GM19324 (cell line): ENCODE results near the gene PCDHGA8.
"Not testable (repeated sequence)": the region's sequence is repeated elsewhere in the genome, so short reads cannot be mapped to it uniquely, and the experiment has no call there.

Source experiments
- ATAC-seq: cut with Tn5 transposase; IDR thresholded peaks from one replicate; pipeline ENCODE4 v1.9.1; 2021; ENCODE audit warnings: mild to moderate bottlenecking, moderate library complexity; ENCODE audit not compliant: unreplicated experiment, low FRiP score

PCDHGA8 gene

GRCh38 chr5:141399555-141400258 is 7.3 kb downstream of the PCDHGA8 start:
- no peak for ATAC-seq

GRCh38 chr5:141402553-141403243 is 10.3 kb downstream of the PCDHGA8 start, which contains the start of gene PCDHGA9:
Gene PCDHGA9, plus strand, starts transcription at chr5:141402778. Its CDS starts 175 bp downstream, at chr5:141402953.
- no peak for ATAC-seq

DNA sequence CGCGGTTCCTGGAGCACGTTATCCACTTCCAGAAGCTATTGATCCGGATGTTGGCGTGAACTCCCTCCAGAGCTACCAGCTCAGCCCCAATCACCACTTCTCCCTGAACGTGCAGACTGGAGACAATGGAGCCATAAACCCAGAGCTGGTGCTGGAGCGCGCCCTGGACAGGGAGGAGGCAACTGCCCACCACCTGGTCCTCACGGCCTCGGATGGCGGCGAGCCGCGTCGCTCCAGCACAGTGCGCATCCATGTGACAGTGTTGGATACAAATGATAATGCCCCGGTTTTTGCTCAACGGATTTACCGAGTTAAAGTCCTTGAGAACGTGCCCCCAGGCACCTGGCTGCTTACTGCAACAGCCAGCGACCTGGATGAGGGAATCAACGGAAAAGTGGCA is 11.0 kb downstream of the PCDHGA8 start:
- no peak for ATAC-seq

- ATAC-seq: not testable (repeated sequence)
Observed at GRCh38 chr5:141407790-141408505, 15.5 kb downstream of the PCDHGA8 start, which contains the start of gene PCDHGB6. Gene PCDHGB6, plus strand, starts transcription at chr5:141408021. Its CDS starts 182 bp downstream, at chr5:141408203.

DNA sequence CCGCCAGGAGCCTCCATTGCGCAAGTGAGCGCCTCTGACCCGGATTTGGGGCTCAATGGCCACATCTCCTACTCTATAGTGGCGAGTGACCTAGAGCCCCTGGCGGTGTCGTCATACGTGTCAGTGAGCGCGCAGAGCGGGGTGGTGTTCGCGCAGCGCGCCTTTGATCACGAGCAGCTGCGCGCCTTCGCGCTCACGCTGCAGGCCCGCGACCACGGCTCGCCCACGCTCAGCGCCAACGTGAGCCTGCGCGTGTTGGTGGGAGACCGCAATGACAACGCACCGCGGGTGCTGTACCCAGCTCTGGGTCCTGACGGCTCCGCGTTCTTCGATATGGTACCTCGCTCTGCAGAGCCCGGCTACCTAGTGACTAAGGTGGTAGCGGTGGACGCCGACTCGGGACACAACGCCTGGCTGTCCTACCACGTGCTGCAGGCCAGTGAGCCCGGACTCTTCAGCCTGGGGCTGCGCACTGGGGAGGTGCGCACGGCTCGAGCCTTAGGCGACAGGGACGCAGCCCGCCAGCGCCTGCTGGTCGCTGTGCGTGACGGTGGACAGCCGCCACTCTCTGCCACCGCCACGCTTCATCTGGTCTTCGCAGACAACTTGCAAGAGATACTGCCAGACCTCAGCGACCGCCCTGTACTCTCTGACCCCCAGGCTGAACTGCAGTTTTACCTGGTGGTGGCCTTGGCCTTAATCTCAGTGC is 17.3 kb downstream of the PCDHGA8 start:
- no peak for ATAC-seq

DNA sequence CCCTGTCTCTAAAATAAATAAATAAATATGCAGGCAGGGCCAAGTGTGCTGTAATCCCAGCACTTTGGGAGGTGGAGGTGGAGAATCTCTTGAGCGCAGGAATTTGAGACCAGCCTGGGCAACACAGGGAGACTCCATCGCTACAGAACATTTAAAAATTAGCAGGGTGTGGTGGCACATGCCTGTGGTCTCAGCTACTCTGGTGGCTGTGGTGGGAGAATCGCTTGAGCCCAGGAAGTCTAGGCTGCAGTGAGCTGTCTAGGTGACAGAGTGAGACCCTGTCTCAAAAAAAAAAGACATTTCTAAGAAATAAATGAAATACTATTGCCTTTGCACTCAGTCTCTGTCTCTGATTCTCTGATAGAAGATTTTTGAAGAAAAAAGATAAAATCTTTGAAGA is 19.1 kb downstream of the PCDHGA8 start:
- no peak for ATAC-seq

DNA sequence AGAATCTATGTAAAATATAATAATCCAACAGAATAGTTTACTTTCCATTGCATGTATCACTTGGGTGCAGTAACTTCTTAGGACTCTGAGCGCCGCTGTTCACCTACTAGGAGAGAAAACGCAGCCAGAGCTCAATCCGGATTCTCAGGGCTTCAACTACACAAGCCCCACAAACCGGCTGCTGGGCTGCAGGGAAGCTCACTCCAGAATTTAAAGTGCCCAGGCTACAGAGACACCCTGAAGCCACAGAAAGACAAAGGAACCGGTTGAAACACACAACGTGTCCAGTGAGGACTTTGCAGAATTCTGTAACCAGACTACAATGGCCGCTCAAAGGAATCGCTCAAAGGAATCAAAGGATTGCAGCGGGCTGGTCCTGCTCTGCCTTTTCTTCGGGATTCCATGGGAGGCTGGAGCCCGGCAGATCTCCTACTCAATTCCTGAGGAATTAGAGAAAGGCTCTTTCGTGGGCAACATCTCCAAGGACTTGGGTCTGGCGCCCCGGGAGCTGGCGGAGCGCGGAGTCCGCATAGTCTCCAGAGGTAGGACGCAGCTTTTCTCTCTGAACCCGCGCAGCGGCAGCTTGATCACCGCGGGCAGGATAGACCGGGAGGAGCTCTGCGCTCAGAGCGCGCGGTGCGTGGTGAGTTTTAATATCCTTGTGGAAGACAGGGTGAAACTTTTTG is 20.6 kb downstream of the PCDHGA8 start, which contains the start of gene PCDHGA10:
PCDHGA10 (plus strand) TSS at position 134 of the 686 bp plus-strand sequence; CDS start at position 323, 189 bp downstream.
- ATAC-seq: peak; percentile 64

GRCh38 chr5:141413540-141414069 is 21.2 kb downstream of the PCDHGA8 start:
- ATAC-seq: no peak

DNA sequence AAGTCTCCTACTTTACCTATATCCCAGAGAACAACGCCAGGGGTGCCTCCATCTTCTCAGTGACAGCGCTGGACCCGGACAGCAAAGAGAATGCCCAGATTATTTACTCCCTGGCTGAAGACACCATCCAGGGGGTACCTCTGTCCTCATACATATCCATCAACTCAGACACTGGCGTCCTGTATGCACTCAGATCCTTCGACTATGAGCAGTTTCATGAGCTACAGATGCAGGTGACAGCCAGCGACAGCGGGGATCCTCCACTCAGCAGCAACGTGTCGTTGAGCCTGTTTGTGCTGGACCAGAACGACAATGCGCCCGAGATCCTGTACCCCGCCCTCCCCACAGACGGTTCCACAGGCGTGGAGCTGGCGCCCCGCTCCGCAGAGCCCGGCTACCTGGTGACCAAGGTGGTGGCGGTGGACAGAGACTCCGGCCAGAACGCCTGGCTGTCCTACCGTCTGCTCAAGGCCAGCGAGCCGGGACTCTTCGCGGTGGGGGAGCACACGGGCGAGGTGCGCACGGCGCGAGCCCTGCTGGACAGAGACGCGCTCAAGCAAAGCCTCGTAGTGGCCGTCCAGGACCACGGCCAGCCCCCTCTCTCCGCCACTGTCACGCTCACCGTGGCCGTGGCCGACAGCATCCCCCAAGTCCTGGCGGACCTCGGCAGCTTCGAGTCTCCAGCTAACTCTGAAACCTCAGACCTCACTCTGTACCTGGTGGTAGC is 22.3 kb downstream of the PCDHGA8 start:
- not testable (repeated sequence) for ATAC-seq

DNA sequence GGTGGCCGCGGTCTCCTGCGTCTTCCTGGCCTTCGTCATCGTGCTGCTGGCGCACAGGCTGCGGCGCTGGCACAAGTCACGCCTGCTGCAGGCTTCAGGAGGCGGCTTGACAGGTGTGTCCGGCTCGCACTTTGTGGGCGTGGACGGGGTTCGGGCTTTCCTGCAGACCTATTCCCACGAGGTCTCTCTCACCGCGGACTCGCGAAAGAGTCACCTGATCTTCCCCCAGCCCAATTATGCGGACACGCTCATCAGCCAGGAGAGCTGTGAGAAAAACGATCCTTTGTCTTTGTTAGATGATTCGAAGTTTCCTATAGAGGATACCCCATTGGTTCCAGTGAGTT is 22.8 kb downstream of the PCDHGA8 start:
- ATAC-seq: not testable (repeated sequence)

DNA sequence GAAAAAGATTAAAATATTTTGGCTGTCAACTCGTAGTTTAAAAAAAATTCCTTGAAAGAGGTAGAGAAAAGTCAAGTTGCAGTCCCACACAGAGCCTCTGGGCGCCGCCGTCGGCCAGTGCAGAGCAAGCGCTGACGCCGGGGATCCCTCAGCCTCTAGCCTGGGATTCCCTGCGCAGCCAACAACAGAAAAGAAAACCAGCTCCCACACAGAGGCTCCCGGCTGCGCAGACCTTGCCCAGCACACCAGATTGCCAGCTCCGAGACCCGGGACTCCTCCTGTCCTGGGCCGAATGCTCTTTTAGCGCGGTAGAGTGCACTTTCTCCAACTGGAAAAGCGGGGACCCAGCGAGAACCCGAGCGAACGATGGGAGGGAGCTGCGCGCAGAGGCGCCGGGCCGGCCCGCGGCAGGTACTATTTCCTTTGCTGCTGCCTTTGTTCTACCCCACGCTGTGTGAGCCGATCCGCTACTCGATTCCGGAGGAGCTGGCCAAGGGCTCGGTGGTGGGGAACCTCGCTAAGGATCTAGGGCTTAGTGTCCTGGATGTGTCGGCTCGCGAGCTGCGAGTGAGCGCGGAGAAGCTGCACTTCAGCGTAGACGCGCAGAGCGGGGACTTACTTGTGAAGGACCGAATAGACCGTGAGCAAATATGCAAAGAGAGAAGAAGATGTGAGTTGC is 25.2 kb downstream of the PCDHGA8 start, which contains the start of gene PCDHGB7:
PCDHGB7 (plus strand) TSS at position 184 of the 679 bp plus-strand sequence; CDS start at position 367, 183 bp downstream.
- ATAC-seq: peak; percentile 80

DNA sequence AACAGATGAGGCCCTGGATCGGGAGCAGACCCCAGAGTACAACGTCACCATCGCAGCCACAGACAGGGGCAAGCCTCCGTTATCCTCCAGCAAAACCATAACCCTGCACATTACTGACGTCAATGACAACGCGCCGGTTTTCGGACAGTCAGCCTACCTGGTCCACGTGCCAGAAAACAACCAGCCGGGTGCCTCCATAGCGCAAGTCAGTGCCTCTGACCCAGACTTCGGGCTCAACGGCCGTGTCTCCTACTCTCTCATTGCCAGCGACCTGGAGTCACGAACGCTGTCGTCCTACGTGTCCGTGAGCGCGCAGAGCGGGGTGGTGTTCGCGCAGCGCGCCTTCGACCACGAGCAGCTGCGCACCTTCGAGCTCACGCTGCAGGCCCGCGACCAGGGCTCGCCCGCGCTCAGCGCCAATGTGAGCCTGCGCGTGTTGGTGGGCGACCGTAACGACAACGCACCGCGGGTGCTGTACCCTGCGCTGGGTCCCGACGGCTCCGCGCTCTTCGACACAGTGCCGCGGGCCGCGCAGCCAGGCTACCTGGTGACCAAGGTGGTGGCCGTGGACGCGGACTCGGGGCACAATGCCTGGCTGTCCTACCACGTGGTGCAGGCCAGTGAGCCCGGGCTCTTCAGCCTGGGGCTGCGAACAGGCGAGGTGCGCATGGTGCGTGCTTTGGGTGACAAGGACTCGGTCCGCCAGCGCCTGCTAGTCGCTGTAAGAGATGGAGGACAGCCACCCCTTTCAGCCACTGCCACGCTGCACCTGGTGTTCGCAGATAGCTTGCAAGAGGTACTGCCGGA is 26.8 kb downstream of the PCDHGA8 start:
- ATAC-seq: no peak

GRCh38 chr5:141420855-141421488 is 28.5 kb downstream of the PCDHGA8 start, which contains the start of gene PCDHGA11:
Gene PCDHGA11, plus strand, starts transcription at chr5:141421051. Its CDS starts 177 bp downstream, at chr5:141421228.
- no peak for ATAC-seq

DNA sequence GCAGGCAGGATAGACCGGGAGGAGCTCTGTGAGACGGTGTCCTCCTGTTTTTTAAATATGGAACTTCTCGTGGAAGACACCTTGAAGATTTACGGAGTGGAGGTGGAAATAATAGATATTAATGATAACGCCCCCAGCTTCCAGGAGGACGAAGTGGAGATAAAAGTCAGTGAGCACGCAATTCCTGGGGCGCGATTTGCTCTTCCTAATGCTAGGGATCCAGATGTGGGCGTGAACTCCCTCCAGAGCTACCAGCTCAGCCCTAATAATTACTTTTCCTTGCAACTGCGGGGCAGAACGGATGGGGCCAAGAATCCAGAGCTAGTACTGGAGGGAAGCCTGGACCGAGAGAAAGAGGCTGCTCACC is 29.0 kb downstream of the PCDHGA8 start:
- ATAC-seq: no peak

DNA sequence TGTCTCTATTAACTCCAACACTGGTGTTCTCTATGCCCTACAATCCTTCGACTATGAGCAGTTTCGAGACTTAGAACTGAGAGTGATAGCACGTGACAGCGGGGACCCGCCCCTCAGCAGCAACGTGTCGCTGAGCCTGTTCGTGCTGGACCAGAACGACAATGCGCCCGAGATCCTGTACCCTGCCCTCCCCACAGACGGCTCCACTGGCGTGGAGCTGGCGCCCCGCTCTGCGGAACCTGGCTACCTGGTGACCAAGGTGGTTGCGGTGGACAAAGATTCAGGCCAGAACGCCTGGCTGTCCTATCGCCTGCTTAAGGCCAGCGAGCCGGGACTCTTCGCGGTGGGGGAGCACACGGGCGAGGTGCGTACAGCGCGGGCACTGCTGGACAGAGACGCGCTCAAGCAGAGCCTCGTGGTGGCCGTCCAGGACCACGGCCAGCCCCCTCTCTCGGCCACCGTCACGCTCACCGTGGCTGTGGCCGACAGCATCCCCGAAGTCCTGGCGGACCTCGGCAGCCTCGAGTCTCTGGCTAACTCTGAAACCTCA is 30.4 kb downstream of the PCDHGA8 start:
- ATAC-seq: no peak

DNA sequence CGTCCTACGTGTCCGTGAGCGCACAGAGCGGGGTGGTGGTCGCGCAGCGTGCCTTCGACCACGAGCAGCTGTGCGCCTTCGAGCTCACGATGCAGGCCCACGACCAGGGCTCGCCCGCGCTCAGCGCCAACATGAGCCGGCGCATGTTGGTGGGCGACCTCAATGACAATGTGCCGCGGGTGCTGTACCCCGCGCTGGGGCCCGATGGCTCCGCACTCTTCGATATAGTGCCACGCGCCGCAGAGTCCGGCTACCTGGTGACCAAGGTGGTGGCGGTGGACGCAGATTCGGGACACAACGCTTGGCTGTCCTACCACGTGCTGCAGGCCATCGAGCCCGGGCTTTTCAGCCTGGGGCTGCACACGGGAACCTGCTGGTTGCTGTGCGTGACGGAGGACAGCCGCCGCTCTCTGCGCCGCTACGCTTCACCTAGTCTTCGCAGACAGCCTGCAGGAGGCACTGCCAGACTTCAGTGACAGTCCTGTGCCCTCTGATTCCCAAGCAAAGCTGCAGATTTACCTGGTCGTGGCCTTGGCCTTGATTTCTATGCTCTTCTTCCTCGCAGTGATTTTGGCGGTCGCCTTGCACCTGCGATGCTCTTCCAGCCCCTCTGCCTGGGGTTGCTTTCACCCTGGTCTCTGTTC is 35.5 kb downstream of the PCDHGA8 start:
- ATAC-seq: no peak
